C4-2B (cell line): ENCODE measurements around the gene TSPAN3.

Source experiments
- ZFX ChIP-seq: fragments of 450-650 bp; IDR thresholded peaks from 2 replicates; pipeline ENCODE4 v1.6.1; 2017
- TF ChIP-seq, protein P1 (sequence below): fragments of 450-650 bp; conservative IDR thresholded peaks from 2 replicates; pipeline ENCODE4 v1.5.1; 2017; ENCODE audit warnings: mild to moderate bottlenecking

DNA sequence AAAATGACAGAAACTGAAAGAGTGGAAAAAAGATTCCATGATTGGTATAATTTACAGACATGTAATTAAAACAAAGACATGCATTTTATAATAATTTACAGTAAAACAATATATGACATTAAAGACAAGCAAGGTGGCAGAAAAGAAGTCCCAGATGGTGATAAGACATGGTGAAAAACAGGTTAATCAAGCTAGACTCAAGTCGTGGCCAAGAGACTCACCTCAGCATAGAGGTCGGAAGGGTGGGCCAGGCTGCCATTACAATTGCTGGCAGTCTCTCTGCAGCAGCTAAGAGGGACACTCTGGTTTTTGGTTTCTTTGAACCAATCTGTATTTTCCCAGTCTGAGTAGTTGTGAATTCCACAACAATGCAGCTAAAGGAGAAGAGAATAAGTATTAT, 18.4 kb downstream of the TSPAN3 start:
- TF ChIP-seq, protein P1, sequence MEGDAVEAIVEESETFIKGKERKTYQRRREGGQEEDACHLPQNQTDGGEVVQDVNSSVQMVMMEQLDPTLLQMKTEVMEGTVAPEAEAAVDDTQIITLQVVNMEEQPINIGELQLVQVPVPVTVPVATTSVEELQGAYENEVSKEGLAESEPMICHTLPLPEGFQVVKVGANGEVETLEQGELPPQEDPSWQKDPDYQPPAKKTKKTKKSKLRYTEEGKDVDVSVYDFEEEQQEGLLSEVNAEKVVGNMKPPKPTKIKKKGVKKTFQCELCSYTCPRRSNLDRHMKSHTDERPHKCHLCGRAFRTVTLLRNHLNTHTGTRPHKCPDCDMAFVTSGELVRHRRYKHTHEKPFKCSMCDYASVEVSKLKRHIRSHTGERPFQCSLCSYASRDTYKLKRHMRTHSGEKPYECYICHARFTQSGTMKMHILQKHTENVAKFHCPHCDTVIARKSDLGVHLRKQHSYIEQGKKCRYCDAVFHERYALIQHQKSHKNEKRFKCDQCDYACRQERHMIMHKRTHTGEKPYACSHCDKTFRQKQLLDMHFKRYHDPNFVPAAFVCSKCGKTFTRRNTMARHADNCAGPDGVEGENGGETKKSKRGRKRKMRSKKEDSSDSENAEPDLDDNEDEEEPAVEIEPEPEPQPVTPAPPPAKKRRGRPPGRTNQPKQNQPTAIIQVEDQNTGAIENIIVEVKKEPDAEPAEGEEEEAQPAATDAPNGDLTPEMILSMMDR, result no peak
- no peak for TF ChIP-seq ZFX
